ENCODE results near the gene IRS4. TPM values are rescaled to one million over a fixed set of nuclear protein-coding genes. Genes with fewer than 3 reads are reported as not detected.

Gene IRS4
- total RNA-seq = not detected

DNA sequence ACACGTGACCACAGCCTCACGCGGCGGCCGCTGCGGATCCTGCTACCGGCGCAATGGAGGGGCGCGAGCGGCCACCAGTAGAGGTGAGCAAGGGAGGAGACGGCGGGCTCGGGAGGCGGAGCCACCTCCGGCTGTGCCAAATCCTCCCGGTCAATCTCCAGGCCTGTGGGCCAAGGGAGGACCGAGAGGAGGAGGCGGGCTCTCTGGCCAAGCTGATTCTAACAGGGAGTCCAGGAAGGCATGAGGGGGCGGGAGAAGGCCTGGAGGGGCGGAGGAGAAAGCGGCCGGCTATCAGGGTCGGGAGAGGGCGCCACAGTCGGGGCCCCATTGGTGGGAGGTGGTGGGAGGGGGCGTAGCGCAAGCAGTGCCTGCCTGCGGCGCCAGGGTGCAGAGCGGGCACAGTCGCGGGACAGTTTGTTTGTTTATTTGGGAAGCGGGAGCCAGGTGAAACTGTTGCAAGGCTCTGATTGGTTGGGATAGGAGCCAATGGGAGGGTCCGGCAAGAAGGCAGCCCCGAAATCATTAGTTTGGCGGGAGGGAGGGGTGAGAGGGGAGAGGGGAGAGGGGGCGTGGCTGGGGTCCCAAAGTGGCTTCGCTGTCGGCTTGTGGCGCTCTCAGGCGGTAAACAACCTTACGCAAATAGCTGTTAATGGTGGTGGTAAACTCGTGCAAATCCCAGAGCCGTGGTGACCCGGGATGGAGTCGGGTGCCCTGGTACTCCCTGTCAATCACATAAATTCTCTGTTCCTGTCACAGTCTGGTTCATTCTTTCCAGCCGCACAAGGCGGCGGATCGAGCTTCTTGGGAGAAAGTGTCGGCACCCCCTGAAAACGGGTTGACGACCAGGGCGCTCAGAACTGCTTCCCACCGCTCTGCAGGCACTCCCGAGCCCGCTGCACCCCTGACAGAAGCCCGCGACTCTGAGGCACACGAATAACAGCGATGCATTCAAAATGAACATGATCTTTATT, at the start of gene IRS4:
IRS4 (minus strand) TSS at position 55 of the 971 bp plus-strand sequence.
- no peak for ATAC-seq

DNA sequence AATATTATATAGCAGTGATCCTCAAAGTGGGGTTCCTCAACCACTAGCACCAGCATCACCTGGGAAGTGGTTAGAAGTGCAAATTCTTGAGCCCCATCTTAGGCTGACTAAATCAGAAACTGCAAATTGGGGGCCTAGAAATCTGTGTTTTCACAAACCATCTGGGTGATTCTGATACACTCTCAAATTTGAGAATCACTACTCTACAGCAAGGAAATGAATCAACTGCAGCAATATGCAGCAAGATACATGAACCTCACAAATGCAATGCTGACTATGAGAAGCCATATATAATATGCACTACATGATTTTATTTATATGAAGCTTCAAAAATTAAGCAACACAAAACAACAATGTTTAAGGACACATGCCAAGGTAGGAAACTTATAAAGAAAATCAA, 36.2 kb upstream of the IRS4 start:
- ATAC-seq = no peak

DNA sequence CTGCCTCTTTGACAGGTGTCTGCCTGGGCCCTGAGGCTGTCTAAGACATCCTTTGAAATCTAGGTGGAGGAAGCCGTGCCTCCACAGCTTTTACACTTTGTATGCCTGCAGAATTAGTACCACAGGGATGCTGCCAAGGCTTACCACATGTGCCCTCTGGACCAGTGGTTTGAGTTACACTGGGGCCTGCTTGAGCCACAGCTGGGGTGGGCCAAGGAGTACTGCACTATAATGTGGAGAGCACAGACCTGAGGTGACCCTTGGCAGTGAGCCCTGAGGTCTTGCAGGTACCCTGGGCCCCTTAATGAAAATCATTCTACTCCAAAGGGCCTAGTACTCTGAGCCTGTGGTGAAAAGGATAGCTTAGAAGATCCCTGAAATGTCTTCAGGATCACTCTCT, 27.2 kb upstream of the IRS4 start:
- no peak for ATAC-seq

DNA sequence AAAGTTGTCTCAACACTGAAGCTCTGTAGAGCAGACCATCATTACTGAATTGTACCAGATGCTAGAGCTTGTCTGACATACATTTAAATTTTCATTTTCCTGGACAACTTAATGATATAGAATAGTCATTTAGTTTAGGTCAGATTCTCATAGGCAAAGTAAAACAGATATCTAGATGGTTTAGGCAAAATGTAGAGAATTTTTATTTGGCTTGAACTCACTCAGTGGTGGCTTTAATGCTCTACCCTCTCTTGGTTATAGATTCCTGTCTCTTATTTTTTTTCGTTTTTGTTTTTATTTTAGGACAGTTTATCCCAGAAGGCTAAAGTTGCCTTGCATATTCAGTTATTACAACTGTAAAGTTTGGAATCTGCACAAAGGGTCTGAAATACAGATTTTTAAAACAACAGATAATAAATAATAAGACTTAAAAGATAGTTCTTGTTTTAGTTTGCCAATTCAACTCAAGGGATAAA, 4.0 kb upstream of the IRS4 start:
- ATAC-seq = no peak

DNA sequence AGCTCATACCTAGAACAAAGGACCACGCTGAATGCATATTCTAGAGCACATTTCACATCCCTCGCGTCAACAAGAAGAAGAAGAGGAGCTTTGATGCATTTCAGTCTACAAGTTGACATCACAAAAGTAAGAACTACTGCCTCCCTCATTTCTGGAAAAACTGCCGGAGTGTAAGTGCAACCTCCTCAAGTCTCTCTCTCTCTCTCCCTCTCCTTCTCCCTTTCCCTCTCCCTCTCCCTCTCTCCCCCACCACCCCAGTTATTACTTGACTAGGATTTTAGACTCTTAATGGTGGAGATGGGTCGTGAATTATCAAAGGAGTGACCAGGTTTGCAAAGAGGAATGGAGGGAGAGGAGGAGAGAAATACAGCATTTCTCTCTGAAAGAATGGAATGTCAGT, 1.4 kb upstream of the IRS4 start:
- no peak for ATAC-seq

DNA sequence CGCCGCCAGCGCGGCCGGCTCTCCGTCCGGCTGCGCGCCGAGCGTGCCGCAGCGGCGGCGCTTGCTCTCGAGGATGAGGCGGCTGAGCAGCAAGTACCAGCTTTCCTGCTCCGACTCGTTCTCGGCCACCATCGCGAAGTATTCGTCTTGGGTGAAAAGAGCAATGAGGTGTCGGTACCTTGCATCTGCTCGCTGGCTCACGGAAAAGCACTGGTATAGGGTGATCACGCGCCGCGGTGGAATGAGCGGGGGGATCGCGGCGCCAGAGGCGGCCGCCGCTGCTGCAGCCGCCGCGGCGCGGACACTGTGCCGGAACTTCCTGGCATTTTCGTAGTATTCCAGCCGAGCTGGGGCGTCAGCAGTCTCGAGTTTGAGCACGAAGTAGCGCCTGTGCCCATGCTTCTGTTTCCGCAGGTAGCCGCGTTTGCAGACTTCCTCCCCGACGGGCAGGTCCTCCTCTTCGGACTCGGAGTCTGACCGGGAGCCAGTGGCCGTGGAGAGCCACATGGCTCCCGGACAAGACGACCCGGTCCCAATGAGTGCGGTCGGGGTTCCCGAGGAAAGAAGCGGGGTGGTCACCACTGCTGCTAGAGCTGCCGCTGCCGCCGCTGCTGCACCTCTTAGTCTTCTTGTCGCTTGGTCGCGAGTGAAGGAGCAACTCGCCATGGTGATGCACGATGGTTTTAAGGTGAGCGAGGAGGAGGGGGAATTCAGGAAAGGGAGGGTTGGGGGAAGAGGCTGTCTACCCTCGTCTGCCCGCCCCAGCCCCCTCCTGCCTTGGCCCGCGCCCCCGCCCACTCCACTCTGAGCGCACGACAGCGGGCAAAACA, 469 bp downstream of the IRS4 start:
- no peak for ATAC-seq

DNA sequence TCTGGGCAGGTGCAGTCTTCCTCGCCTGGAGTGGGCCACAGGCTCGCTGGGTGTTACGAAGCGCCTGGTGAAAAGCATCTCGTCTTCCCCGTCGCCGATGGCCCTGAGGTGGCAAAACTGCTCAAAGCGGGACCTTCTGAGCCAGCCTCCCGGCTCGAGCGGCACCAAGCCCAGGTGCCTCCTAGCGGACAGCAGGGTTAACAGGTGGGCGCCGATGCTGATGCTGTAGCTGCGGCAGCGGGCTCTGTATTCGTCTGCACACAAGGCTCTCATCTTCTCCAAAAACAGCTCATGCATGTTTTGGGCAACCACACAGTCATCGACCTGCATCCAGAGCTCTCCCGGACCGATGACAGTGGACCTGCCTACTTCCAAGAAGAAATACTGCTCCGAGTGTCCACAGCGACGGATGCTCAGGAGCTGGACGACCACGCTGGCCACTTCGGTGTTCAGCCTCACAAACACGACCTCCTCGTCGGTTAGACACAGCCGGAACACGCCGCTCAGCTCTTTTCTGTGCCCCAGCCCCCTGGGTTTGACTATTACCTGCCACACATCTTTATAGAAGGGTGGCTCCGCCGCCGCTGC, 1.2 kb downstream of the IRS4 start:
- ATAC-seq = no peak

DNA sequence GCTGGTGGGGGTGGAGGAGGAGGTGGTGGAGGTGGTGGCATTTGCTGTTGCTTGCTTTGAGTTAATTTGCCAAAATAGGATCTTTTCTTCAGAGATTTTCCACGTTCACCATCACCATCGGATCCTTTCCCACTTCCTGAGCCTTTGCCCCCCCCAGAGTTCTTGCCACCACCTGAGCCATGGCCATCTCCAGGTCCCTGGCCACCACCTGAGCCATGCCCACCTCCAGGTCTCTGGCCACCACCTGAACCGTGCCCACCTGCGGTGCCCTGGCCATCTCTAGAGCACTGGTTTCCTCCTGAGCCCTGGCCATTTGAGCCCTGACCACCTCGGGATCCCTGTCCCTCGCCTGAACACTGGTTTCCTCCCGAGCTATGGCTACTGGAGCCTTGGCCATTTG, 1.9 kb downstream of the IRS4 start:
- no peak for ATAC-seq

DNA sequence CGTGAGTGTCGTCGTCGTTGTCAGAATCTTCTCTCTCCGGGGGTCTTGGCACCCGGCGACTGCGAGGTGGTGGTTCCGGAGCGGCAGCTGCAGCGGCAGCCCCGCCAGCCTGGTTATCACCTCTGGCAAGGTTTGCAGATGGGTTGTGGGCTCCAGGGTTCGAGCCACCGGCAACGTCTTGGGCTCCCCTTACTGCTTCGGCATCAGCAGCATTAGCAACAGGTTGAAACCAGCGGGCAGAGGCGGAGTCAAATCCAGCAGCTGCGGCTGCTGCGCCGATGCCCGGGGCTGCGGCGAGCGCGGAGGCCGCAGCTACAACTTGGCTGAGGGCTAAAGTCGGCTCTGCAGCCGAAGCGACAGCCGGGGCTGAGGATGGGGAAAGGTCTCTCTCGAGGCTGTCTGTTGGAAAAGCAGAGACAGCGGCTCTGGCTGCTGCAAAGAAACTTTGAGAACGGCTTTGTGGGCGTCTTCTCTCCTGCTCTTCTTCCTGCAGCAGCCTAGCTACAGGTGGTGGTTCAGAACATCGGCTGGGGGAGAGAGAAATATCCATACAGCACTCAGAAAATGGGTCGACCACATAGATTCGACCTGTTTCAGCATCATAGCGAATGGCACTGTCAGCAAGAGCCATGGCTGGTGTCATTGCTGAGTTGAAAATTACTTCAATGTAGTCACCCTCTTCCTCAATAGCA, 3.6 kb downstream of the IRS4 start:
- no peak for ATAC-seq

DNA sequence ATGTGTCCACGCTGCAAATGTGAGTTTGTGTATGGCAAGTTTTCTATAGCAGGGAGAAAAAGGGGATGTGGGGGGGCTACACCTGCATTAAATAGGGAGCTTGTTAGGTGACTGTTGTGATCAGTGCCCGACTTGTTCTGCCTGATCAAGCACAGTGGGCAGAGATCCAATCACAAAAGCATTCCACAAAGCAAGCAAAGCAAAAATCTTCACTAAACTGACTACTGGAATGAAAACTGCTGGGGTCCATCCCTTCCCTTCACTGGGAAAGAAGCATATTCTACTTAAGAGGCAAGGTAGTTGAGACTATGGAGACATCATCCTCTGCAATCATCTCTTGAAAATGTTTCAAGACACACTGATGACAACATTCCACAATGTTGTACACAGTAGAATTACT, 5.2 kb downstream of the IRS4 start:
- no peak for ATAC-seq

DNA sequence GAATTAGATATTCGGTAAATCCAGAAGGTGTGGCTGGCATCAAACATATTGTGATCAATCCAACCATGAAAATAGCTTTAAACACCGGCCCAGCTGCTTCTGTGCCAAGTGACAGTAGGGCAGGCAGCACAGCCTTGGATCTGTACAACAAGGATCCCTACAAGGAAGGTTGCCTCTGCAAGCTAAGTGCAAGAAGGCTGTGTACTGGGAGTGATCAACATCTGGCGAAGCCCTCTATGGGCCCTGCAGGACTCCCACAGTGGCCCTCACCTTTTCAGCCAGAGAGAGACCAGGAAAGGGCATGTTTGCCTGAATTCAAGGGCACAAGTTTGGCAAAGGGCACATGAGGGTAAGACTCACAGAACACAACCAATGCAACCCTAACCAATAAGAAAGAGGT, 9.6 kb downstream of the IRS4 start:
- ATAC-seq = no peak

DNA sequence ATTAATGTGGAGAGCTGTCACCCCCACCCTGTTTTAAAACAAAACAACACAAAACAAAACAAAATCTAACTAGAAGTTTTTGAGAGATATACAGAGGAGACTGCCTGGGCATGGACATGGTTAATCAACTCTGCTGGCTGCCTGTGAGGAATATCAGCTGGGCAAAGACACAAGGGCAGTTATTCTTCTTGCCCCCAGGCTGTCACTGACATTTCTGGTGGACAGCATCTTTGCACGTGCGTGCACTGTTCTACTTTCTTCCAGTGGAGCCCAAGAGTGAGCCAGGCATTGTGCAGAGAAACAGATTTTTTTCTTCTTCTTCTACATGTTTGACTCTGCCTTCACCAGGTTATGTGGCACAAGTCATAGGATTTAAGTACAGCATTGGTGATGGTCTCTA, 13.8 kb downstream of the IRS4 start:
- no peak for ATAC-seq

DNA sequence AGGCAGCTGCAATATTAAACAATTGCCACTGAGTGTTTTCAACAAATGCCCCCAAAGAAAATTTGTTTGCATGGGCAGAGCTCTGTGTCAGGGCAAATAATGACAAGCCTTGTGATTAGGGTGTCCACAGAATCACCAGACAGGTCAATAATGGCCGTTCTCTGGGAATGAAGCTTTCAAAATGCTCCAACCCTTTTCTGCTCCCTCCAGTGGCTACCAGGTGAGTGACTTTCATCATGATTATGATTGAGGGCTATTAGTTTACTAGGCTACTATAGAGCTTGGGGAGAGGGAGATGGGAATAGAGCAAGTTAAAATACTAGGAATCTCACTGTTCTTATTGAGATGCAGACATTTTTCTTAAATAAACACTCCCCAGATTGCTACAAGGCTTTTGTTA, 23.5 kb downstream of the IRS4 start:
- ATAC-seq = no peak

DNA sequence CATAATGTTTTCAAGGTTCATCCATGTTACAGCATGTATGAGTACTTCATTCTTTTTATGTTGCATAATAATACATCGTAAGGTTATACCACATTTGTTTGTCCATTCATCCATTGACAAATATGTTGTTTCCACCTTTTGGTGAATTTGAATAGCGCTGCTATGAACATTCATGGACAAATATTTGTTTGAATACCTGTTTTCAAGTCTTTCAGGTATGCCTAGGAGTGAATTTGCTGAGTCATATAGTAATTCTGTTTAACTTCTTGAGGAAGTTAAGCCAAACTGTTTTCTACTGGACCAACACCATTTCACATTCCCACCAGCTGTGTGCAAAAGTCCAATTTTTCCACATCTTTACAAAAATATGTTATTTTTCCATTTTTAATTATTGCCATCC, 31.5 kb downstream of the IRS4 start:
- ATAC-seq = no peak

DNA sequence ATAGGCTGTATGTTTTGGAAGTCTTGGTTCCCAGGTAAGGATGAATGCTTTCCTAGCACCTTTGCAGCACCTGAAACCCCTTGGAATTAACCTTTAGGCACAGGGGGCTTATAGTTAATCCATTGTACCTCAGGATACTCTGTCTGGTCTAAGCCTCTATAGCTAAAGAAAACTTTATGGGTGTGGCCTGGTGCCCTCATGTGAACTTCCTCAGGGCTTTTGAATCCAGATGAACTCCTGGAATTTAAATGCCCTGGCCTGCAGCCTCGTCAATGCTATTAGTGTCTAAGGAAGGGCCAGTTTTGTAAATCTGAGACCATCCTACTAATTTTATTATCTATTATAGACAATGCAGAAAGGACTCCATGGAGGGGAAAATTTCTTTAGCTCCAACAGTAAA, 33.8 kb downstream of the IRS4 start:
- ATAC-seq = no peak

DNA sequence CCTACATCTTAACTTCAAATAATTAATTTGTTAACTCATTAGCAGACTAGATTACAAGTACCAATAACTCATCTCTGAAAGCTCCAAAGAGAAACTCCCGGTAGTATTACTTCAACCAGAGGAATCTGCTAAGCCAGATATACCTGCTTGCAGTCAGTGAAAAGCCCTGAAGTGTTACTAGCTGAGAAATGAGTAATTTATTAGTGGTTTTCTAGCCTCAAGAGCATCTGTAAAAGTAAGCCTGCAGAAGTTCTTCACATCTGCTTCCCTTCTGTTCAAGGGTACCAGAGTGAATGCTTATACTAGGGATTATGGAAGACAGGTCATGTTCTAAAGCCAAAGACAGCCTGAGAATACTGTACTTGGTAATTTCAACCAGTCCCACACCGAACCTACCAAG, 34.7 kb downstream of the IRS4 start:
- no peak for ATAC-seq

DNA sequence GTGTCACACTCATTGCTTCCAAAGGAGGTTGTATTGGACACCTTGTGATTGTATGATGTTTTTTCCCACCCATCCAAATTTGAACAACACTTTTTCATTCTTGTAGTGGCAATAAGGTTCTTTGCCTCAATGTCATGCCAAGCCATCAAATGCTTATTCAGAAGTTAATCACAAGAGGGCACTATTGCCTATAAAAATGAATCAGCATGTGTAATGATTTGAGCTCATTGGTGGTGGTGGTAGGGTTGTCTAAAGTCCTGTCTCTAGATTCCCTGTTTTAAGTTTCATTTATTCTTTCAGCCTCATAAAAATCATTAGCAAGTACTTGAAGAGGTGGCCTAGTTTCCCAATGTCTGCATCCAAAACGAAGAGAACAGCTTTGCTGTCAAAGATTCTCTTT, 37.0 kb downstream of the IRS4 start:
- ATAC-seq = peak; percentile 48

DNA sequence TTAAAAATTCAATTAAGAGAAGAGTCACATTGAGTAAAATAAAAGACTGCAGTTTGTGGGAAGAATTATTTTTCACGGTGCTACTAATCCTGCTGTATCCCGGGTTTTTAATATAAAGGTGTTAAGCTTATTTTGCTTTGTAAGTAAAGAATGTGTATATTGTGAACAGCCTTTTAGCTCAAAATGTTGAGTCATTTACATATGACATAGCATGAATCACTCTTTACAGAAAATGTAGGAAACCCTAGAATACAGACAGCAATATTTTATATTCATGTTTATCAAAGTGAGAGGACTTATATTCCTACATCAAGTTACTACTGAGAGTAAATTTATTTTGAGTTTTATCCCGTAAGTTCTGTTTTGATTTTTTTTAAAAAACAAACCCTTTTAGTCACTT, 39.7 kb downstream of the IRS4 start:
- ATAC-seq = no peak
